ENCODE data around the gene SGK1.

DNA sequence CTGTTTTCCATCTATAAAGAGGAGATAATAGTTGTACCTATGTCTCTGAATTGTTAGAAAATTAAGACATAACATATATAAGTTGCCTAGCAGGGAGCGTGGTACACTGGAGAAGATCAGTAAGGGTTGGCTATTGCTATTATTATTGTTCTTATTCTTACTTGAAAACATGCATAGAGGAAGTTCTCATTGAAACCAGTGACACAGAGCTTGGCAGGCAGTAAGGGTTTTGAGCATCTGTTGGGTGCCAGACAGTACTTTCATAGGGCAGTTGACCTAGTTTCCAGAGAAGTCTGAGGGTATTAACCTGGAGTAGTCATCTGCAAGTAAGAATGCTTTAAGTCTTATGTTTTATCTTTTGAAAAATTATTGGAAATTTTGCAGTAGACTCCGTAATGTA is 13.3 kb upstream of the SGK1 start:
- TF ChIP-seq YY1 (tag by site-specific recombination; IDR thresholded peaks at IDR 0.05) = no peak
- TF ChIP-seq, protein P1, sequence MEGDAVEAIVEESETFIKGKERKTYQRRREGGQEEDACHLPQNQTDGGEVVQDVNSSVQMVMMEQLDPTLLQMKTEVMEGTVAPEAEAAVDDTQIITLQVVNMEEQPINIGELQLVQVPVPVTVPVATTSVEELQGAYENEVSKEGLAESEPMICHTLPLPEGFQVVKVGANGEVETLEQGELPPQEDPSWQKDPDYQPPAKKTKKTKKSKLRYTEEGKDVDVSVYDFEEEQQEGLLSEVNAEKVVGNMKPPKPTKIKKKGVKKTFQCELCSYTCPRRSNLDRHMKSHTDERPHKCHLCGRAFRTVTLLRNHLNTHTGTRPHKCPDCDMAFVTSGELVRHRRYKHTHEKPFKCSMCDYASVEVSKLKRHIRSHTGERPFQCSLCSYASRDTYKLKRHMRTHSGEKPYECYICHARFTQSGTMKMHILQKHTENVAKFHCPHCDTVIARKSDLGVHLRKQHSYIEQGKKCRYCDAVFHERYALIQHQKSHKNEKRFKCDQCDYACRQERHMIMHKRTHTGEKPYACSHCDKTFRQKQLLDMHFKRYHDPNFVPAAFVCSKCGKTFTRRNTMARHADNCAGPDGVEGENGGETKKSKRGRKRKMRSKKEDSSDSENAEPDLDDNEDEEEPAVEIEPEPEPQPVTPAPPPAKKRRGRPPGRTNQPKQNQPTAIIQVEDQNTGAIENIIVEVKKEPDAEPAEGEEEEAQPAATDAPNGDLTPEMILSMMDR (tag by site-specific recombination; IDR thresholded peaks at IDR 0.05) = no peak

Data from HEK293 (cell line).